Lower lobe of right lung (tissue), 2 donors: ENCODE data around the gene UBALD2. TPM values are rescaled to one million over a fixed set of nuclear protein-coding genes. Genes with fewer than 3 reads are reported as not detected.
"Not testable (repeated sequence)": the region's sequence is repeated elsewhere in the genome, so short reads cannot be mapped to it uniquely, and the experiment has no call there.

Experiments
- ATAC-seq, 2 donors: fragments of 200-7000 bp; cut with Tn5 transposase; one replicate each; pipeline ENCODE4 v1.9.1; 2020 to 2022; ENCODE audit warnings: mild to moderate bottlenecking in 2 of 2, moderate library complexity in 2 of 2
- DNase-seq: peaks from one replicate; pipeline ENCODE4 v3.0.0-alpha.2; 2020
- H3K27ac ChIP-seq: fragments of 200-600 bp; one replicate; pipeline ENCODE4 v1.8.0; 2022
- H3K27me3 ChIP-seq: fragments of 200-600 bp; one replicate; pipeline ENCODE4 v1.8.0; 2022; ENCODE audit warnings: low read depth
- H3K36me3 ChIP-seq: fragments of 200-600 bp; one replicate; pipeline ENCODE4 v1.8.0; 2022; ENCODE audit warnings: mild to moderate bottlenecking
- H3K4me1 ChIP-seq: fragments of 200-600 bp; one replicate; pipeline ENCODE4 v1.8.0; 2022
- H3K4me3 ChIP-seq: fragments of 200-600 bp; one replicate; pipeline ENCODE4 v1.8.0; 2022; ENCODE audit warnings: mild to moderate bottlenecking
- H3K9me3 ChIP-seq: fragments of 200-600 bp; one replicate; pipeline ENCODE4 v1.8.0; 2022
- intact Hi-C: fragments of 100-400 bp; cut with DNase I; formaldehyde crosslinking; loops from one replicate; pipeline ENCODE4 v1.11.0; 2022
- total RNA-seq: library from RNA; stranded (reverse); fragmentation: NEBNext Ultra II Directional; extraction: Animal tissue kit (Norgen Biotek cat#: 25700); gene quantifications from one replicate; pipeline ENCODE4 v1.2.1, GENCODE V29; 2021
- TF ChIP-seq, protein P1 (sequence below): fragments of 200-600 bp; IDR thresholded peaks from one replicate; pipeline ENCODE4 v1.8.0; 2022; ENCODE audit warnings: antibody characterized with exemption, mild to moderate bottlenecking
- donor health status: DM: no; HTN: yes; CAD: no; lungs with severe emphysema.

Gene UBALD2
- total RNA-seq, 1 donor from 2014 or later = 62.7 TPM

DNA sequence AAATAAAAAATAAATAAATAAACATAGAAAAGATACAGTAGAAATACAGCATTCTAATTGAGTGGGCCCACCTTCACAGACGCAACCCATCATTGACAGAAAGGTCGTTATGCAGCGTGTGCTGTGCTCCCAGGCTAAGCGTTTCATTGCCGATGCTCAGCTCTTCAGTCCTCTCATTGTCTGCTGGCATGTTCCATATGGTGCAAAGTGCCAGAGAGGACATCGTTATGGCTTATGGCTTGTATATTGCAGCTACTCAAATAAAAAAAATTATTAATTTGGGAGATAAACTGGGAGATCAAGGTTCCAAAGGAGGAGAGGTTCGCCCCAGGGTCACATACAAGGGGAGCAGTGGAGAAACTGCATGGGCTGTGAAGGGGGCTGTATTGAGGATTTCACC, 11.3 kb upstream of the UBALD2 start:
- Histone ChIP-seq H3K27me3 (no peaks in the 10 kb centered on the region), H3K9me3 (no peaks in the 10 kb centered on the region), H3K27ac (no peak overlapping the region), H3K4me3 (no peak overlapping the region), H3K36me3 (no peaks in the 10 kb centered on the region), H3K4me1 (peaks cover 28% of the 10 kb centered on the region)
- no peak for DNase-seq
- intact Hi-C loops = no loop called here
- no peak for ATAC-seq
- TF ChIP-seq, protein P1, sequence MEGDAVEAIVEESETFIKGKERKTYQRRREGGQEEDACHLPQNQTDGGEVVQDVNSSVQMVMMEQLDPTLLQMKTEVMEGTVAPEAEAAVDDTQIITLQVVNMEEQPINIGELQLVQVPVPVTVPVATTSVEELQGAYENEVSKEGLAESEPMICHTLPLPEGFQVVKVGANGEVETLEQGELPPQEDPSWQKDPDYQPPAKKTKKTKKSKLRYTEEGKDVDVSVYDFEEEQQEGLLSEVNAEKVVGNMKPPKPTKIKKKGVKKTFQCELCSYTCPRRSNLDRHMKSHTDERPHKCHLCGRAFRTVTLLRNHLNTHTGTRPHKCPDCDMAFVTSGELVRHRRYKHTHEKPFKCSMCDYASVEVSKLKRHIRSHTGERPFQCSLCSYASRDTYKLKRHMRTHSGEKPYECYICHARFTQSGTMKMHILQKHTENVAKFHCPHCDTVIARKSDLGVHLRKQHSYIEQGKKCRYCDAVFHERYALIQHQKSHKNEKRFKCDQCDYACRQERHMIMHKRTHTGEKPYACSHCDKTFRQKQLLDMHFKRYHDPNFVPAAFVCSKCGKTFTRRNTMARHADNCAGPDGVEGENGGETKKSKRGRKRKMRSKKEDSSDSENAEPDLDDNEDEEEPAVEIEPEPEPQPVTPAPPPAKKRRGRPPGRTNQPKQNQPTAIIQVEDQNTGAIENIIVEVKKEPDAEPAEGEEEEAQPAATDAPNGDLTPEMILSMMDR = no peak

- no peak for ATAC-seq
- TF ChIP-seq, protein P1 = no peak
- intact Hi-C loops = no loop called here
Observed at GRCh38 chr17:76254275-76254674, 10.9 kb upstream of the UBALD2 start.

GRCh38 chr17:76255801-76256429, 9.2 kb upstream of the UBALD2 start:
- no peak for ATAC-seq
- Histone ChIP-seq H3K36me3 (no peaks in the 10 kb centered on the region), H3K9me3 (no peaks in the 10 kb centered on the region), H3K27me3 (no peaks in the 10 kb centered on the region), H3K27ac (no peak overlapping the region), H3K4me3 (no peak overlapping the region), H3K4me1 (peaks cover 40% of the 10 kb centered on the region)
- TF ChIP-seq, protein P1 = no peak
- intact Hi-C loops = no loop called here
- DNase-seq = no peak

More at GRCh38 chr17:76254275-76254674, 10.9 kb upstream of the UBALD2 start:
- no peaks in the 10 kb centered on the region for H3K36me3 ChIP-seq
- no peak for DNase-seq
- H3K27ac ChIP-seq = no peak overlapping the region
- no peaks in the 10 kb centered on the region for H3K27me3 ChIP-seq
- H3K4me1 ChIP-seq = peaks cover 32% of the 10 kb centered on the region
- no peaks in the 10 kb centered on the region for H3K9me3 ChIP-seq
- no peak overlapping the region for H3K4me3 ChIP-seq

- H3K27ac ChIP-seq, H3K4me3 ChIP-seq, DNase-seq, ATAC-seq, H3K9me3 ChIP-seq, H3K27me3 ChIP-seq, intact Hi-C loops, H3K36me3 ChIP-seq: not testable (repeated sequence)
- H3K4me1 ChIP-seq = peaks cover 37% of the 10 kb centered on the region
Observed at GRCh38 chr17:76256430-76257050, 8.6 kb upstream of the UBALD2 start.

DNA sequence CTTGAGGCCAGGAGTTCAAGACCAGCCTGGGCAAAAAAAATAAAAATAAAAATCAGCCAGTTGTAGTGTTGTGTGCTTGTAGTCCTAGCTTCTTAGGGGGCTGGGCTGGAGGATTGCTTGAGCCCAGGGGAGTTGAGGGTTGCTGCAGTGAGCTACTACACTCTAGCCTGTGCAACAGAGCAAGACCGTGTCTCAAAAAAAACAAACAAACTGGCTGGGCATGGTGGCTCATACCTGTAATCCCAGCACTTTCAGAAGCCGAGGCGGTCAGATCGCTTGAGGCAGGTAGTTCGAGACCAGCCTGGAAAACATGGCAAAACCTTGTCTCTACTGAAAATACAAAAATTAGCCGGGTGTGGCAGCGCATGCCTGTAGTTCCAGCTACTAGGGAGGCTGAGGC, 4.9 kb upstream of the UBALD2 start:
- TF ChIP-seq, protein P1 = no peak
- DNase-seq (peak; percentile 4), ATAC-seq (no peak)
- Histone ChIP-seq H3K27me3 (no peaks in the 10 kb centered on the region), H3K36me3 (no peaks in the 10 kb centered on the region), H3K9me3 (no peaks in the 10 kb centered on the region), H3K4me3 (no peak overlapping the region), H3K27ac (peak overlapping the region; percentile 4), H3K4me1 (peaks cover 44% of the 10 kb centered on the region)
- intact Hi-C loops = no loop called here

DNA sequence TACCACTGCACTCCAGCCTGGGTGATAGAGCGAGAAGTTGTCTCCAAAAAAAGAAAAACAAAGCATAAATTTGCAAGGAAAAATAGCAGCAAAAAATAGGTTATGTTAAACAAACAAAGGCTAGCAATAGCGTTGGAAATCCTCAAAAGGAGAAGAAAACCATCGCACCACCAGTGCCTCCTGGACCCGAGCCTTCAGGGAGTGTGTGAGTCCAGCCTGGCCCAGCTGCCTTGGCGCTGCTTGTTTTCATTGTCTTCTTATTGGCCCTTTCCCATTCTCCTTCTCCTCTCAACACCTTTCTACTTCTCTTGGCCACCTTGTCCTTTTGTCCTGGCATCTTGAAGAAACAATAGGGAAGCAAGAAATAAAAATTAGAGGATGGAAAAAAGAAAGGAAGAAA, 4.5 kb upstream of the UBALD2 start:
- H3K27ac ChIP-seq = no peak overlapping the region
- DNase-seq = peak; percentile 23
- H3K9me3 ChIP-seq = no peaks in the 10 kb centered on the region
- no peaks in the 10 kb centered on the region for H3K36me3 ChIP-seq
- TF ChIP-seq, protein P1 = no peak
- no peaks in the 10 kb centered on the region for H3K27me3 ChIP-seq
- no peak overlapping the region for H3K4me3 ChIP-seq
- intact Hi-C loops = no loop called here
- peaks cover 44% of the 10 kb centered on the region for H3K4me1 ChIP-seq
- no peak for ATAC-seq
